GM19351 (cell line): ENCODE measurements around the gene MLLT10.

Experiments used
- ATAC-seq: cut with Tn5 transposase; IDR thresholded peaks from one replicate; pipeline ENCODE4 v1.9.1; 2021; ENCODE audit warnings: mild to moderate bottlenecking, moderate library complexity; ENCODE audit not compliant: unreplicated experiment

MLLT10 gene

DNA sequence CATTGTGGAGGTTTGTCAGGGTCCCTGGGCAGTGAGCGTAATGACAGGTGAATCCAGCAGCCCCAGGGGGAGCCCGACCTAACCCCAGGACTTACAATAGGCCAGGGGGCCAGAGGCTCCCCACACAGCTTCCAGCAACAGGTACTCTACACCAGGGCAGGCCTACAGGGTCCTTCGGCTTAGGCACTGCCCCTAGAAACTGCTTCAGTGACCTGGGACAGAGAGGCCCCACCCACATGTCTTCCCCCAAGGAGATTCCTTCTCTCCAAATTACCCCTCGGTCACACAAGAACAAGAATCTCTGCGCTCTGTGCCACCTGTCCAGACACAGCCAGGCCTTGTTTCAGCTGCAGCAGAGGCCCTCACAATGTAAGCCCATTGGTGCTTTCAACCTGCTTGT, 32.9 kb upstream of the MLLT10 start:
- no peak for ATAC-seq

DNA sequence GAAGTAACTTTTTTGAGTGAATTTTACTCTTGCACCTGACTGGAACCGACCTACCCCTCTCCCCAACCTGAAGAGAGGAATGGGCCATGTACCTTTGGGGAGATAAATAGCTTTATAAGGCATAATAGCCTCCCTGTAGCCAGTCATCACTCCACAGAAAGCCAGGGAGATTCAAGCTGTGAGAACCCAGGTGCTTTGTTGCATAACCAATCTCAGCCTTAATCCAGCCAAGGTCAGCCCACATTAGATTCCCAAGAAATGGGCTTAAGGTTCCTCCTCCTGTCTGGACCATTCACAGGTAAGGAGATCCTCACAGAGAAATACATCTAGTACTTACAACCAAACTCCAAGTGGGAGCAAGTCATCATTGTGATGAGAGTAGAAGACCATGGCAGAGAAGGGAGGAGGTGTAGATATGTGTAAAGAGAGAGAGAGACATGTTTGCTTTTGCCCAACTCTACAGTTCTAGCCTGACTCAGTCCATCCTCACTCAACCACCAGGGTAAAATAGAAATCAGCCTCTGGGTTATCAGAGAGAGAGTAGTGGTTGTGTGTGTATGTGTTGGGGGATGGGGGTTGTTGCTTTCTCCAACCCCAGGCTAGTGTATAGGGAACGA, 32.2 kb upstream of the MLLT10 start:
- no peak for ATAC-seq

DNA sequence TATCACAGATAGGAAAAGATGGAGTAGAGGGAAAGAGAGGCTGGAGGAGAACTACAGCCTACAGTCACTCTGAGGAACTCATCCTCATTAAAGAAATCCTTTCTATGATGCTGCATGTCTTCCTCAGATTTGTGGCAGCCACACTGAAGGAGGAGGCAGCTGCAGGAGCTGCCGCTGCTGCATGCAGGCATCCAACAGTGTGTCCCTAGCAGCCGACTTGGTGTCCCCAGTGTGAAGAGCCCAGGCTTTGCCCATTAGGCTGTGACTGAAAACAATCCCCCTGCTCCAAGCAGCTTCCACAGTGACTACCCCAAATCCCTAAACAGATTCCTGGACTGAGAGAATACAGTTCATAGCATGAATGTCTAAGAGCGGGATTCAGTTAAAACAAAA, 31.7 kb upstream of the MLLT10 start:
- ATAC-seq: no peak

DNA sequence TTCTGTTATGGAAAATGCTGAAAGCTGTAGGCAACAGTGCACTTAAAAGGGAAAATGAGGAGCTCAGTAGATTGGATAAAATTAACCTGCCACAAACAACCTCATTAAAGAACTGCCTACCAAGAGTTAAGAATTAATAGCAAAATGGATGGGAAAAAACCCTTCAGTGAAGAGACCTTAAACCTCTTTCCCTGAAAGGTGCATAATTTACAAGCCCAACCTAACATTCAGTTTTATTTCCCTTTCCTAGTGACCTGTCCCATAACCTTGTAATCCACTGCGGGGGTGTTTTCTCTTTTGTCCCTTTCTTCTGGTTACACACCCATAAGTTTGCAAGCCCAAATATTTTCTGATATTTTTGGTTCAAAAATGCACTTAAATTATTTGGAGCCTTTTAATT, 30.5 kb upstream of the MLLT10 start:
- no peak for ATAC-seq

DNA sequence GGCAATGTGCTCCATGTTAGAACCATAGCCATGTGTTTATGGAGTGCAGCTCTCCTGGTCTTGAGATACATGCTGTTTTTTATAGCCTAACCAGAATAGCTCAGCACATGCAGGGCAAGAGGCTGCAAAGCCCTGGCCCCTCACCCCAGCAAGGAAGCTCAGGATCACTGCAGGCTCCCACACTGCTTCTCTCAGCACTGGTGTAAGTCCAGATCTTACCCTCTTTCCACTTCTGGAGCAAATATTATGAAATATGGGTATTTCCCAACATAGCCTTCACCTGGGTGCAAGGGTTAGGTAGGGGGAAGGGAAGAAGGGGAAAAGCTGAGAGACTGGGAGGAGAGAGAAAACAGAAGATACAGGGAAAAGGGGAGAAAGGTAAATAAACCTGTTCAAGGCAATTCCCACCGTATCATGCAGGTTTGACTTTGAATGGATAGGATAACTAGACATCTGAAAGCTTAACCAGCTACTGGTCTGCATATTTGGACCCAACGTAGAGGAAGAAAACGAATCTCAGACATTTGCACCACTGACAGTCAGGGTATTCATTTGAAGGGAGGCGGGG, 28.2 kb upstream of the MLLT10 start:
- ATAC-seq: no peak

DNA sequence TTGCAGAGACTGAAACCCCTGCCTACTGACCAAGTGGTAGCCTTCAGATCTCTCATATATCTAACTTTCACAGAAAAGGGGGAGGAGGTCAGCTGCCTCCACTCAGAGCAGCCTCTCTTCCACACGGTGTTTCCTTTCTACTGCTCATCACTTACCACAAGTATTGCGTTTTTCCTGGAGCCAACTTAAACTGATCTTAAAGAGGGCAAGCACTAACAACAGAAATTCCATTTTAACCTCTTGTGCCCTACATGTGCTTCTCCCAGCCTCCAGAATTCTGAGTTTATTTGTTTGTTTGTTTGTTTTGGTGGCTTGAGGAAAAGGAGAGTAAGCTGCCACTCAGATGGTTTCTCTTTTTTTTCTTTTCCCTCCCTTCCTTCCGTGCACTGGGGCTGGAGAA, 27.7 kb upstream of the MLLT10 start:
- ATAC-seq: no peak

DNA sequence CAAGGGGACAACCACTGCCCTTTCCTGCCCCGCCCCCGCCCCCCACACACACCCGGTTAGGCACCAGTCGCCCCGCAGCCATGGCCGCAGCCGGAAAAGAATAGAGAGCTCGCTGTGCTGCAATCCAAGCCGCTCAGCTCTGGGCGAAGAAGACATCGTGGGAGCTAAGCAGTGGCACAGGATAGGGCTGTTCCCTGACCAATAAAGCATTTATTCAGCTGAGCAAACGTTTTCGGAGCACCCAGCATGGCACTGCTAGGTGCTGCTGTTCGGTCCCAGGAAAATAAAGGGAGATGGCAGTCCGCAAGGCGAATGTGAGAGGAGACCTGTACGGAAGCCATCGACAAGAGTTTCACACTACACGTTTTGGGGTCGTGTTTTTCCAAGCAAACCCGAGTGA, 26.9 kb upstream of the MLLT10 start:
- ATAC-seq: no peak

DNA sequence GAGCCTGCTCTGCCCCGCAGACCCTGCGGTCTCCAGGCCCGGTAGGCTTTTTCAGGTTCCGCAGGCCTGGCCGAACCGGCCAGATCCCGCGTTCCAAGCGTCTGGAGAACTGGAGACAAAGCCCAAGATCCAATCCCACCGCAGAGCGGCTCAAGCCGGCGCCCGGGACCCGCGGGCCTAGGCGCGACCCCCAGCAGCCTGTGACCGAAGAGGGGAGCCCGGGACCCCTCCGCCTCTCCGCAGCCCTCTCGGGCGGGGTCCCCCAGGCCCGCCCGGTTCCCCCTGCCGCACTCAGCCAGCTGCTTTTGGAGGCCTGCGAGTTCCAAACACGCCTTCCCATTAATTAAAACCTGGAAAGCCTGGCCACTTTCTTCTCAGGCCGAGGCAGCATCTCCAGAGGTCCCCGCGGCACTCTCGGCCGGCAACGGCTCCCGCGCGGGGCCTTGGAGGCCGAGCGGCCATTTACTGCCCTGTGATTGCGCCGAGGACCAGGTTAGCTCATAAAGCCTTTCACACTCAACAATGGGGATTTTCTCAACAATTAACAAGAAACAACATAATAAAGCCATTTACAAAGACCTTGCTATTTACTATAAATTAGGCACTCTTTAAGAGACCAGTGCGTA, 25.2 kb upstream of the MLLT10 start:
- no peak for ATAC-seq

DNA sequence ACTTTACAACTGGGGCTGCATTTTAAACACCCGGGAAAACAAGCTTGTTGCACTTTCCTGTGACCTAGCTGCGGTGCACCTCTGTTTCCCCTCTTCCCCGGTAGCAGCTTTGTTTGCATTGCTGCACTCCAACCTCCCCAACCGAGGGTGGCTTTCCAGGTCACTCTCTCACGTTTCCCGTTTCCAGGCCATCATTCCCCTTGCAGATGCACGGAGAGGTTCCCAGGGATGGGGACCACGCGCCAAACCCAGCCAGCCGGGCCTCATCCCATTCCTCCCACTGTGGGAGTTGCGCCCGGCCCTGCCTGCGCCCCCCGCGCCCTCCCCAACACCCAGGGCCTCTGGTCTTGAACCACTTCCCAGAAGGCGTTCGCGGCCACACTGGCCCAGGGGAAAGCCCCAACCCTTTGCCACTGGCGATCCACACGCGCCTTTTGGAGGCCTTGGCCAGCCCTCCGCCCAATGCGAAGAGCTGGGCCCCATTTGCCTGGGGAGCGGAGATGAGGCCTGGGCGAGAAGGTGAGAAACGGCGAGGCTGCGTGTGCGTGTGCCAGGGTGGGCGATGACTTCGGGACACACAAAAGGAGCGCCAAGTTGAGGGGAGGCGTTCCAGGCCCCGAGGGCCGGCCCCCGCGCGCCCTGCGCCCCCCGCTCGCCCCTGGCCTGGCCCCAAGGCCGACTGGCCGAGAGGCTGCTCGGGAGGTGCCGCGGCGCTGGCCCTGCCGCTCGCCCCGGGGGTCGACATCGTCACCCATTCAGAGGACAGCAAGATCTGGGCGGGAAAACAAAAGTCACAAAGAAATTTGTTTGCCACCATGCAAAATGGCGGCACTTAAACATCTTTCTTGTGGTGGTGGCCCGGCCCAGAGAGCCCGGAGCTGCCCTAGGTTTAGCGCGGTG, 24.4 kb upstream of the MLLT10 start:
- no peak for ATAC-seq

DNA sequence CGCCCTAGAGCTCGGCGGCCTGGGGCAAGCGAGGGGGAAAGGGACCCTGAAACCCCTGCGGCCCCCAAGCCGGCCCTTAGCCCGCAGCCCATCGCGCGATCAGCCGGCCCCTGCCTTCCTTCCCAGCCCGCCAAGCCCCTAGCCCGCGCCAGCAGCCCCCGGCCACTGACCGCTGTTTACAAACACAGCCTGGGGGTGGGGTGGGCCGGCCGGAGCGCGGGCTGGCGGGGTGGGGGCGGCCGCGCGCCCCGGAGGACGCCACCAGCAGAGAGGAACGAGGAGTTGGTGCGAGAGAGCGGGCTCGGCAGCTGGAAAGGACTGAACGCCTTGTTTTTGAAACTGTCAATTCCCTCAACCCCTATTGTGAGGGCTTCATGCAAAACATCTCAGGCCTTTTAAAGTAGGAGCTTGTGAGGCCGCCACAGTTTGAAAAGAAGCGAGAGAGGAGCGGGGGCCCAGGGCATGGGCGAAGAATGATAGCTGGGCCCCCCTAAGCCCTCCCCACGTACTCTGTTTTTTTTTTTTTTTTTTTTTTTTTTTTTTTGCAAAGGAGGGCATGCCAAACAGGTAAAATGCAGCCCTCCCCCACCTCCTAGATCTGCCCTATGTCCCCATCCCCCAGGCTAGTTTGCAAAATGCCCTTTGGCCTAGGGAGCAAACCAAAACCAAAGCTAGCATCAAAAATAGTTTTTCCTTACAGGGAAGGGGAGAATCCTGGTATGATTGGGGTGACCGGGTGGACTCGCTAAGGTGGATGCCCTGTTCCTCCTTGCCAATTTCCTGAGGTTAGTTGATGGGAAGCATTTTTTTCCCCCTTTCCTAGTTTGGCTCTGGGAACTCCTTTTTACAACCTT, 23.6 kb upstream of the MLLT10 start:
- no peak for ATAC-seq

DNA sequence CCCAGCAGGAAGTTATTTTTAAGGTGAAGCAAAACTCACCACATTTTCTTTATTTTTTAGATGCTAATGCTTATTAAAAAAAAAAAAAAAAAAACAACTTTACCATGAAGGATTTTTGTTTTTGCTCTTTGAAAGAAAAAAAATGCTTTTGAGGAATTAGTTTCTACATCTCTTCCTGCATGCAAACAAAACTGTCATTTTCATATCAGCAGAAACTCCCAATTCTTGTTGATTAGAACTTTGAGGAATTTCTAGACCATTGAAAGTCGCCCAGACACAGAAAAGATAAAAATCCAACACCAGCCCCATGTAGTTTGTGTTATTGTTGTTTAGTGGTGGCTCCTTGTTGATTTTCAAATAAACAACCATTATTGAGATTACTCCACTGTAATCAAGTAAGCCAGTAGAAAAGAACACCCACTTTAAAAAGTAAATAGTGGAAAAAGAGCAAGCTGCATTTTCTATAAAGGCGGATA, 22.9 kb upstream of the MLLT10 start:
- ATAC-seq: no peak

DNA sequence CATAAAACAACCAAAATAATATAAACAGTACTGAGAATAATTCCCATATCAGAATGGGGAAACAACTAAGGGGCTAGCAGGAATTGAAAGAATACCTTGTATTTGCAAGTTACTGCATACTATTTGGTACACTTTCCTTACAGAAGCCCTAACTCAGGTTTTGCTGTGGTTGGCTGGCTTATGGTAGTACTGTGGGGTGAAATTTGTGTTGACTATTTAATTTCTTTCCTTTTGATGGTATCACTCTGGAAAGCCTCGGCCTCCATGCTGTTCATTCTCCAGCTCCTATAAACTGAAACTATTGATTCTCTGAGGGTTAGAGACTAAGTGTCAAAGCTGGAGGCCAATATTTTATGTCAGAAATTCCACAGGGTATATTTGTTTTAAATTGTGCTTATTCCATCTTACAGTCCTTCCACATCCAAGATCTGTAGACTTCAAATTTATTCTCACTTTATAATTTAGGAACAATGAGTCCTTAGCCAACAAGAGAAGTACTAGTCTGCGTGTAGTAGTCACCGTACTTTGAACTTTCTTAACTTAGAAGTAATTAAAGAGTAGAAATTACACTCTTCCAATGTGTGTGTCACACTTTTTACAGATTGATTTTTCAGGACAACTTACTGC, 22.0 kb upstream of the MLLT10 start:
- ATAC-seq: no peak

DNA sequence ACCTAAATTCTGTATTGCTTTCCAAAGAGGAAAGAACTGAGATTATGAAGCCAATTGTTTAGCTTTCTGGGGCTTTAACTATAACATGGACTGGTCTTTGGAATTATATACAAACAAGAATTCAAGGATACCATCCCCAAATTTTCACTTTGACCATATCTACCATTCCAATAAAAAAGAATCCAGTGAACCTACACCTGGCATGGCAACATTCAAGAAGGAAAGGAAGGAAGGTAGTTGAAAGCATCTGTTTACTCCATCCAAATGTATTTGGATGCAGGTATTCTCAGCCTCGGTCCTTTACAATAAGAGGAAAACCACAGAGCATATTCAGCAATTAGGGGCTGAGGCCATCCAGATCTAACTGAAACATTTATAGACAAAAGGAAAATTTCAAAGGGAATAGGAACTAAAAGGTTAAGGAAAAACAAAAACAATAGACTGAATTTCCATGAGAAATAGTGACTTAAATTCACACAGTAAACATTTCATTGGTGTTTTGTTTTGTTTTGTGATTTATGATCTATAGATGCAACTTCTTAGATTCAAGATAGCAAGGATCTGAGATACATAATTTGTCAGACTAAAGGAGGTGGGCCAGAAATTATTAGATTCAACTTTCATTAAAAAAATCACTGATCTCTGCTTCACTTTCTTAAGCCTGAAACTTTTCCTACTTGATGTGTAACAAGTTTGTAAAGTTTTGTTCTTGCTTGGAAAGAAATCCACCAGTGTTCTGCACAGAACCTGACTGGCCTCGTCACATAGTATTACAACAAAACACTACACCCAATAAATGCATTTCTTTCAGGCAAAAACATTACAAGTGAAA, 21.2 kb upstream of the MLLT10 start:
- no peak for ATAC-seq

DNA sequence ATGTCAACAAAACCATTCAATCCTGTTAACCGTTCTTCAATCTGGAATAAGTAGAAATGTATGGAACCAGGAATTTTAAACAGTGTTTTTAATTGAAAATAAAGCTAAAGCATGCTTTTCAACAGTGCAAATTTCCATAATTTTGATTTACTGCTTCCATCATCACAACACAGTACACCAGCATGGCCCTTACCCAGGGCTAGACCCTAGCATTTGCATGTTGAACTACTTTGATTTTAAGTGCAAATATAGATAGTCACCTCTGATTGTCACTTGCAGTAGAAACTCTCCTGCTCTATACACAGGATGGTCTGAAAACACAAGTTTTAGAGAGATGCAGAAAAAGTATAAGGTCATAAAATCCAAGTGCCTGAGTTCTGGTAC, 20.6 kb upstream of the MLLT10 start:
- ATAC-seq: no peak

DNA sequence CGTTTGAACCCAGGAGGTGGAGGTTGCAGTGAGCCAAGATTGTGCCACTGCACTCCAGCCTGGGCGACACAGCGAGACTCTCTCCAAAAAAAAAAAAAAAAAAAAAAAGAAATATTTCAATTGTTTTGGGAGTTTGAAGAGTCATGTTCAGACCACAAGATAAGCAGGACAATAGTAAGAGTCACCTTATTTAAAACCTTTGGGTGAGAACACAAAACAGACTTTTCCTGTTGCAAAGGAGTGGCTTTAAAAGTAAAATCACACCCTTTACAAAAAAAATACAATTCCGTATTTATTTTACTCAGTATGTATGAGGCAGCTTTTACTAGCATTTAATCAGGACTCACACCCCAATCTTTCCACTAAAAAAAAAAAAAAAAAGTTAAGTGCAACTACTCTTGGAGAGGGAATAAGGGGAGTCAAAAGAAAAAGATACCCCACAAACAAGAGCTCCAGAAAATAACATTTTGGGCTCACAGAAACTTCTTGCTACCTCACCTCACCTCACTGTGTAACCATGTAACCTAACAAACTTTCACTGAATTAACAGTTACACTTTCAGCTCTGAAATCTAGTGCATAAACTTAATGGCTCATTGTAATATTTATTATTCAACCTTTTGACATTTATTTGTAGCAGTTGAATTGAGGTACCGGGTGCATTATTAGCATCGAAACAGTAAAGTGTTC, 19.8 kb upstream of the MLLT10 start:
- no peak for ATAC-seq

DNA sequence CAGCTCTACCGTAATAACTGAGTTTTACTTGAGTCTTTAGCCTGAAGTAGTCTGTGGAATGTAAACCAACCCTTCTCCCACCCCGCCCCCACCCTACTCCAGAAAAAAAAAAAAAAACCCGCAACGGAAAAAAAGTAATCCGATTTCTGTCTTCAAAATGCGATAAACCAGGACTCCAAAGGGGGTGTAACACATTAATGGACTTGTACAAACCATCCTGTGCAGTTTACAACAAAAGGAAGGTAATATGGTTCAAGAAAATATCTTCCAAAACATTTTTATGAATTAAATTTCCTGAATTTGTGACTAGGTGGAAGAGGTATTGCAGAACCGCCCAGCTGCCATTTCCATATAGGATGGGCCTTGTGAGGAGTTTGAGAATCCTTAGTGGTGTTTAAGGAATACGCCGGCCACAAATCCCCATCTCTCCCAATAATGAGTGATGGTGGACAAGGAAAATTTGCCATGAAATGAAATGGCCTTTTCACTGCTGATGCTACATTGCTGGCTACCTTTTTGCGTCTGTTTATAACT, 19.1 kb upstream of the MLLT10 start:
- no peak for ATAC-seq

DNA sequence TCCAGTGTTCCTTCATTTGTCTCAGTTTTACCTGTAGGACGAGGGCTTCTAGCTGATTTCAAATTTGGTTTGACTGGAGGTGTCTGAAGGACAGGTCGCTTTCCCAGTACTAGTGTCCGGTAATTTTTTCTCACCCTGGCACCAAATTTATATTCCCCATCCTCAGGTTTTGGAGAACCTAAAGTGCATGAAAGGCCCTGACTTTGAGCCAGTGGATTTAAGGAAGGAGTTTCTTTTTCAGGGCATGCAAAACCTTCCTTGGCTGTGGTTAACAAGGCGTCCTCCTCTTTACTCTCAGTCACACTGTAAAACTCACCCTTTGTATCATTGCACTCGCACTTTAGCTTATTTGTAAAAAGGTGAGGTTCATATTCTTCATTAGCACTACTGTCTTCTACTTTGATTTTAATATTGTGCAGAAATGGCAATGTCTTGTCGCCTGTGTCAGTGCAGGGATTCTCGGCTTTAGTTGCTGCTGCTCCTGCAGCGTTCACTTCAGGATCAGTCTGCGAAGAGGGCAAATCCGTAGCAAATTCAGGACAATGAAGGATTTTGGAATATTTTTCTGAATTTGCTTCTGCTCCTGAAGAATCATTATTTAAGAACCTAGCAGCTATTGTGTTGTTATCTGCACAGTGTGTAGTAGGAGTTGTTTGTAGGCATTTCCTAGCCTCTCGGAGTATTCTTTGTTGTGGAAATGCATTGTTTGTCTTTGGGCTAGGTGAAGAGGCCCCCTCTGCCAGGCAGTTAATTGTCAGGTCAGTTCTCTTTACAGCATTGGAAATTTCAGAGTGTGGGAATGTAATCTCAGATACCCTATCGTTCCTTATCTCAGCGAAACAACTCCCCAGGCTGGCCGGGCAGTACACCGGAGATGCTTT, 18.4 kb upstream of the MLLT10 start:
- no peak for ATAC-seq
